K562 (cell line): Measurements from ENCODE around the gene LEMD1. TPM values are rescaled to one million over a fixed set of nuclear protein-coding genes. Genes with fewer than 3 reads are reported as not detected.

ENCODE experiments used
- AFF1 ChIP-seq, 2 experiments: fragments of 450-650 bp; IDR thresholded peaks; 2 replicates each; pipeline ENCODE4 v1.6.1; 2018; ENCODE audit warnings: mild to moderate bottlenecking in 2 of 2, low read depth in 1 of 2; ENCODE audit not compliant: partially characterized antibody in 2 of 2
- DEAF1 ChIP-seq: fragments of 450-650 bp; formaldehyde crosslinking; IDR thresholded peaks from 2 replicates; pipeline ENCODE4 v1.4.0; 2020; ENCODE audit warnings: mild to moderate bottlenecking, moderate library complexity
- DPF2 ChIP-seq: fragments of 450-650 bp; IDR thresholded peaks from 2 replicates; pipeline ENCODE4 v1.6.1; 2016
- KLF1 ChIP-seq: fragments of 450-650 bp; IDR thresholded peaks from 2 replicates; pipeline ENCODE4 v1.6.1; 2016; ENCODE audit warnings: missing genetic modification characterization, missing compliant biosample characterization
- MIER1 ChIP-seq: fragments of 450-650 bp; IDR thresholded peaks from 2 replicates; pipeline ENCODE4 v1.6.1; 2016; ENCODE audit warnings: antibody characterized with exemption, mild to moderate bottlenecking, low read depth
- NFYB ChIP-seq: IDR thresholded peaks from 2 replicates; pipeline ENCODE4 v1.6.1; 2011; ENCODE audit warnings: mild to moderate bottlenecking, moderate library complexity; ENCODE audit not compliant: insufficient read length; ENCODE audit errors: extremely low read depth
- NR0B1 ChIP-seq: fragments of 450-650 bp; IDR thresholded peaks from one replicate; pipeline ENCODE4 v1.6.1; 2018; ENCODE audit warnings: mild to moderate bottlenecking, moderate library complexity; ENCODE audit not compliant: partially characterized antibody
- TSHZ1 ChIP-seq: fragments of 250-450 bp; sonication (Bioruptor Pico); IDR thresholded peaks from 2 replicates; pipeline ENCODE4 v1.4.0; 2020; ENCODE audit warnings: mild to moderate bottlenecking, moderate library complexity
- ZBTB7A ChIP-seq: IDR thresholded peaks from 2 replicates; pipeline ENCODE4 v1.6.1; 2011; ENCODE audit warnings: low read depth, mild to moderate bottlenecking, low read length, moderate library complexity, borderline replicate concordance; ENCODE audit not compliant: control insufficient read depth
- ZNF57 ChIP-seq: fragments of 450-650 bp; formaldehyde crosslinking; IDR thresholded peaks from 2 replicates; pipeline ENCODE4 v1.4.0; 2020; ENCODE audit warnings: mild to moderate bottlenecking, moderate library complexity
- ZNF695 ChIP-seq: fragments of 450-650 bp; formaldehyde crosslinking; IDR thresholded peaks from 2 replicates; pipeline ENCODE4 v1.4.0; 2020; ENCODE audit warnings: mild to moderate bottlenecking, moderate library complexity
- ZZZ3 ChIP-seq: fragments of 450-650 bp; IDR thresholded peaks from 2 replicates; pipeline ENCODE4 v1.6.1; 2016; ENCODE audit warnings: antibody characterized with exemption, mild to moderate bottlenecking, moderate library complexity
- polyA plus RNA-seq, 8 experiments: library from polyadenylated mRNA; depleted of rRNA in 4 of 8; stranded (reverse) in 5 of 8; unstranded in 3 of 8; fragments of >200 nt; fragmentation: Nextera tagmentation in 2 of 8; fragmentation: Illumina TruSeq in 1 of 8; extraction: Ambion mirVana in 2 of 8; extraction: Trizol in 1 of 8; gene quantifications; 2 replicates each; pipeline versions ENCODE4 v1.2.1 to v1.2.3, GENCODE V29; 2011 to 2014; ENCODE audit warnings: inconsistent platforms in 1 of 8, missing spikeins in 1 of 8
- total RNA-seq, 7 experiments: library from RNA; depleted of rRNA in 6 of 7; stranded (reverse); fragments of >200 nt in 6 of 7; fragmentation: Illumina TruSeq in 2 of 7; extraction: Trizol in 2 of 7; gene quantifications; 2 replicates each; pipeline versions ENCODE4 v1.2.1 to v1.2.3, GENCODE V29; 2011 to 2021; ENCODE audit warnings: low replicate concordance in 1 of 7

The LEMD1 gene
- total and polyA plus RNA-seq, 9 of the 15 experiments (the other 6 are each of a cell fraction or from before 2014, with no cell fraction given), result 0.11 to 2.4 (median 0.57) TPM; not detected in 1

- no peak for TF ChIP-seq TSHZ1
- TF ChIP-seq DPF2, result no peak
- TF ChIP-seq ZBTB7A, result 0 out of 2 replicates have a peak, but pooled peaks have one; percentile 17
- TF ChIP-seq ZNF695, result no peak
- no peak for TF ChIP-seq DEAF1 (CRISPR knock-in tag)
- no peak for TF ChIP-seq ZZZ3
- TF ChIP-seq AFF1 (IDR thresholded peaks at IDR 0.05; ENCODE audit: low read depth in 1 of 2, partially characterized antibody in 2 of 2), result peak in 1 of 2 experiments; percentile 92
- TF ChIP-seq ZNF57 (CRISPR knock-in tag), result no peak
- no peak for TF ChIP-seq NFYB
- TF ChIP-seq MIER1, result no peak
- 0 out of 2 replicates have a peak, but pooled peaks have one; percentile 11 for TF ChIP-seq KLF1 (tag)
- TF ChIP-seq NR0B1, result no peak
These were observed 23.2 kb upstream of the LEMD1 start (continued) for GRCh38 chr1:205444931-205445645.
